ENCODE measurements around the gene FXYD7. TPM values are rescaled to one million over a fixed set of nuclear protein-coding genes. Genes with fewer than 3 reads are reported as not detected.

Gene FXYD7
- total RNA-seq, 1 donor from 2014 or later, result 5.5 TPM

- ATAC-seq (no peak), DNase-seq (ENCODE audit: low spot score) (no peak)
- intact Hi-C loops (cut with DNase I), result no loop called here
Measured at GRCh38 chr19:35108730-35109129, 34.3 kb upstream of the FXYD7 start.

GRCh38 chr19:35109395-35110112 is 33.5 kb upstream of the FXYD7 start:
- ATAC-seq (no peak), DNase-seq (ENCODE audit: low spot score) (no peak)
- intact Hi-C loops (cut with DNase I), result no loop called here

- intact Hi-C loops (cut with DNase I), result no loop called here
- ATAC-seq, result no peak
- no peak for DNase-seq (ENCODE audit: low spot score)
Measured at GRCh38 chr19:35110974-35111373, 32.1 kb upstream of the FXYD7 start.

- DNase-seq (ENCODE audit: low spot score) (no peak), ATAC-seq (no peak)
- intact Hi-C loops (cut with DNase I), result no loop called here
Measured at GRCh38 chr19:35112995-35113688, 29.9 kb upstream of the FXYD7 start.

GRCh38 chr19:35114353-35115176 is 28.5 kb upstream of the FXYD7 start:
- DNase-seq (ENCODE audit: low spot score) (peak; percentile 89), ATAC-seq (peak; percentile 84)
- intact Hi-C loops (cut with DNase I), result no loop called here

- ATAC-seq, result peak; percentile 79
Measured at GRCh38 chr19:35115177-35115951, 27.7 kb upstream of the FXYD7 start, which contains the start of gene FXYD3. TSS of gene FXYD3 (plus strand) at chr19:35115823. CDS start at chr19:35119377, 3,554 bp downstream.

GRCh38 chr19:35116072-35116801 is 26.8 kb upstream of the FXYD7 start:
- DNase-seq (ENCODE audit: low spot score) (no peak), ATAC-seq (no peak)
- intact Hi-C loops (cut with DNase I), result no loop called here

More at GRCh38 chr19:35115177-35115951, 27.7 kb upstream of the FXYD7 start, which contains the start of gene FXYD3:
- intact Hi-C loops (cut with DNase I), result no loop called here
- DNase-seq (ENCODE audit: low spot score), result peak; percentile 89

GRCh38 chr19:35117116-35117515 is 25.9 kb upstream of the FXYD7 start:
- ATAC-seq (no peak), DNase-seq (ENCODE audit: low spot score) (no peak)
- intact Hi-C loops (cut with DNase I), result no loop called here

- DNase-seq (ENCODE audit: low spot score) (no peak), ATAC-seq (no peak)
- intact Hi-C loops (cut with DNase I), result no loop called here
Measured at GRCh38 chr19:35117799-35118198, 25.3 kb upstream of the FXYD7 start.

GRCh38 chr19:35118268-35119020 is 24.6 kb upstream of the FXYD7 start:
- ATAC-seq, result no peak

GRCh38 chr19:35119091-35119490 is 24.0 kb upstream of the FXYD7 start:
- intact Hi-C loops (cut with DNase I), result no loop called here
- no peak for ATAC-seq
- no peak for DNase-seq (ENCODE audit: low spot score)

More at GRCh38 chr19:35118268-35119020, 24.6 kb upstream of the FXYD7 start:
- intact Hi-C loops (cut with DNase I), result no loop called here
- no peak for DNase-seq (ENCODE audit: low spot score)

- no peak for DNase-seq (ENCODE audit: low spot score)
- ATAC-seq, result no peak
- intact Hi-C loops (cut with DNase I), result no loop called here
Measured at GRCh38 chr19:35119578-35120155, 23.4 kb upstream of the FXYD7 start.

GRCh38 chr19:35120492-35120891 is 22.6 kb upstream of the FXYD7 start:
- DNase-seq (ENCODE audit: low spot score) (no peak), ATAC-seq (no peak)
- intact Hi-C loops (cut with DNase I), result no loop called here

GRCh38 chr19:35120898-35121297 is 22.2 kb upstream of the FXYD7 start:
- DNase-seq (ENCODE audit: low spot score) (no peak), ATAC-seq (no peak)
- intact Hi-C loops (cut with DNase I), result no loop called here

GRCh38 chr19:35122687-35123551 is 20.1 kb upstream of the FXYD7 start:
- ATAC-seq, result no peak
- intact Hi-C loops (cut with DNase I), result no loop called here
- no peak for DNase-seq (ENCODE audit: low spot score)

- DNase-seq (ENCODE audit: low spot score), result peak; percentile 86
- peak; percentile 43 for ATAC-seq
- intact Hi-C loops (cut with DNase I), result no loop called here
Measured at GRCh38 chr19:35123573-35123972, 19.5 kb upstream of the FXYD7 start.

All from sciatic nerve (tissue), 2 donors.